Ishikawa (cell line): Measurements from ENCODE around the gene WAS.

Source experiments
- CEBPB ChIP-seq: IDR thresholded peaks from 2 replicates; pipeline ENCODE4 v1.6.1; 2012
- EP300 ChIP-seq: IDR thresholded peaks from 2 replicates; pipeline ENCODE4 v1.6.1; 2012; ENCODE audit warnings: borderline replicate concordance
- FOXM1 ChIP-seq: IDR thresholded peaks from 2 replicates; pipeline ENCODE4 v1.6.1; 2012; ENCODE audit warnings: low read depth, borderline replicate concordance
- MAX ChIP-seq: IDR thresholded peaks from 2 replicates; pipeline ENCODE4 v1.6.1; 2012
- REST ChIP-seq: IDR thresholded peaks from 2 replicates; pipeline ENCODE4 v1.6.1; 2012; ENCODE audit warnings: low read depth, mild to moderate bottlenecking
- TAF1 ChIP-seq: IDR thresholded peaks from 2 replicates; pipeline ENCODE4 v1.6.1; 2012; ENCODE audit warnings: low read depth, mild to moderate bottlenecking
- TEAD4 ChIP-seq: IDR thresholded peaks from 2 replicates; pipeline ENCODE4 v1.6.1; 2012
- YY1 ChIP-seq: IDR thresholded peaks from 2 replicates; pipeline ENCODE4 v1.6.1; 2012; ENCODE audit warnings: low read depth
- TF ChIP-seq, protein P1 (sequence below): IDR thresholded peaks from 2 replicates; pipeline ENCODE4 v1.6.1; 2012

DNA sequence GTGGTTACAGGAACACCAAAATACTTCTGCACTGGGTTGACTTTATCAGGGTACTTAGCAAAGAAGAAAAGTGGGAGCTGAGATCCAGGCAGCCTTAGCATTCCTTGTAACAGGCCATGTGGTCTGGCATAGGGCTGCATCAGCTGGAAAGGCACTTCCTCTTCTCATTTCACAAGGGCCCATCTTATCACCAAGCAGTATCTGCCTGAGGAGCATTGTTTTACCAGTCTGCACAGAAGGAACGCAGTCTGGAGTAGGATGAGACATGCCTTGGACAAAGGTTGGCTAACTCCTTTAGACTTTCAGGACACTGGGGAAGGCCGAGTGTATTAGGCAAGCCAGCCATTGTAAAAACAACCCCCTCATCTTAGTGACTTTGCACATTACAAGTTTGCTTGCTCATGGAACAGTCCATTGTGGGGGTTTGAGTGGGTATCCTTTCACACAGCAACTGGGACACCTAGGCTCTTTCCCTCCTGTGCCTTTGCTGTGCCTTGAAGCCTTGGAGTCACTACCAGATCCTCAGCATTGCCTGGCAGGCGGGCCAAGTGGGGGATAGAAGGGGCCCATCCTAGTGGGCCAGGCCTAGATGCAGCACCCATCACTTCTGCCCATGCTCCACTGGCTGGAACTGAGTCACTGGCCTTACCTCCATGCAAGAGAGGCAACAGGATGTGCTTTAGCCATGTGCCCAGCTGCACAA lies 17.5 kb downstream of the WAS start:
- no peak for TF ChIP-seq YY1
- TF ChIP-seq REST = no peak
- TF ChIP-seq, protein P1, sequence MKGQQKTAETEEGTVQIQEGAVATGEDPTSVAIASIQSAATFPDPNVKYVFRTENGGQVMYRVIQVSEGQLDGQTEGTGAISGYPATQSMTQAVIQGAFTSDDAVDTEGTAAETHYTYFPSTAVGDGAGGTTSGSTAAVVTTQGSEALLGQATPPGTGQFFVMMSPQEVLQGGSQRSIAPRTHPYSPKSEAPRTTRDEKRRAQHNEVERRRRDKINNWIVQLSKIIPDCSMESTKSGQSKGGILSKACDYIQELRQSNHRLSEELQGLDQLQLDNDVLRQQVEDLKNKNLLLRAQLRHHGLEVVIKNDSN = no peak
- no peak for TF ChIP-seq EP300
- TF ChIP-seq TAF1 = no peak
- TF ChIP-seq CEBPB = no peak
- no peak for TF ChIP-seq TEAD4
- no peak for TF ChIP-seq FOXM1
- TF ChIP-seq MAX = no peak
